ENCODE data around the gene VILL. TPM values are rescaled to one million over a fixed set of nuclear protein-coding genes. Genes with fewer than 3 reads are reported as not detected.

Gene VILL
- polyA plus RNA-seq, 1 donor from 2014 or later: not detected

DNA sequence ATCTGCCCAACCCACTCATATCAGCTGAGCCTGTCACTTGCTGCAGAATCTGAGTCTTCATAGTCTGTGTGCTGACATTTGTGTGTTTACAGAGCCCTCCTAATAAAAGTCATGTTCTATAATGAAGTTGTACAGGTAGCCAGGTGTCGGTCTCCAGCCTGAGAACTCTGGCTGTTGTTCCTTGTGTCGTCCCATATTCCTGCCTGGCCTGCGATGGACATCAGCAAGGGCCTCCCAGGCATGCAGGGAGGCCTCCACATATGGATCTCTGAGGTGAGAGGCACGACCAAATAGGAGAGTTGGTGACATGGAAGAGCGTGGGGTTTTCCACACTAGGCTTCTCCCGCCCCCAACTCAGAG is 2.9 kb downstream of the VILL start:
- H2AFZ ChIP-seq (ENCODE audit: low read depth, low read length): no peak overlapping the region
- no peaks in the 10 kb centered on the region for H3K9me2 ChIP-seq (ENCODE audit: insufficient read depth, low read length)
- no peaks in the 10 kb centered on the region for H3K36me3 ChIP-seq (ENCODE audit: insufficient read depth, low read length)
- no peak overlapping the region for H3K4me2 ChIP-seq (ENCODE audit: low read length)
- no peak overlapping the region for H3K9ac ChIP-seq (ENCODE audit: low read length)
- H4K20me1 ChIP-seq (ENCODE audit: insufficient read depth): no peaks in the 10 kb centered on the region
- no peak overlapping the region for H3K4me3 ChIP-seq (ENCODE audit: low read length)
- H3F3A ChIP-seq (ENCODE audit: insufficient read depth, low read length, poor library complexity, severe bottlenecking): no peaks in the 10 kb centered on the region
- no peak overlapping the region for H3K27ac ChIP-seq (ENCODE audit: low read length)
- TF ChIP-seq, protein P1, sequence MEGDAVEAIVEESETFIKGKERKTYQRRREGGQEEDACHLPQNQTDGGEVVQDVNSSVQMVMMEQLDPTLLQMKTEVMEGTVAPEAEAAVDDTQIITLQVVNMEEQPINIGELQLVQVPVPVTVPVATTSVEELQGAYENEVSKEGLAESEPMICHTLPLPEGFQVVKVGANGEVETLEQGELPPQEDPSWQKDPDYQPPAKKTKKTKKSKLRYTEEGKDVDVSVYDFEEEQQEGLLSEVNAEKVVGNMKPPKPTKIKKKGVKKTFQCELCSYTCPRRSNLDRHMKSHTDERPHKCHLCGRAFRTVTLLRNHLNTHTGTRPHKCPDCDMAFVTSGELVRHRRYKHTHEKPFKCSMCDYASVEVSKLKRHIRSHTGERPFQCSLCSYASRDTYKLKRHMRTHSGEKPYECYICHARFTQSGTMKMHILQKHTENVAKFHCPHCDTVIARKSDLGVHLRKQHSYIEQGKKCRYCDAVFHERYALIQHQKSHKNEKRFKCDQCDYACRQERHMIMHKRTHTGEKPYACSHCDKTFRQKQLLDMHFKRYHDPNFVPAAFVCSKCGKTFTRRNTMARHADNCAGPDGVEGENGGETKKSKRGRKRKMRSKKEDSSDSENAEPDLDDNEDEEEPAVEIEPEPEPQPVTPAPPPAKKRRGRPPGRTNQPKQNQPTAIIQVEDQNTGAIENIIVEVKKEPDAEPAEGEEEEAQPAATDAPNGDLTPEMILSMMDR (IDR thresholded peaks at IDR 0.05; ENCODE audit: poor library complexity, severe bottlenecking): no peak
- TF ChIP-seq POLR2AphosphoS5 (IDR thresholded peaks at IDR 0.05): no peak
- TF ChIP-seq TAF1 (IDR thresholded peaks at IDR 0.05; ENCODE audit: low read depth): no peak
- TF ChIP-seq EZH2 (IDR thresholded peaks at IDR 0.05; ENCODE audit: borderline replicate concordance, insufficient read depth, low read length, poor library complexity, severe bottlenecking): no peak
- no peak for TF ChIP-seq EP300 (conservative IDR thresholded peaks at IDR 0.05; ENCODE audit: poor library complexity, severe bottlenecking)
- no peak for TF ChIP-seq MXI1 (conservative IDR thresholded peaks at IDR 0.05; ENCODE audit: poor library complexity, severe bottlenecking)
- TF ChIP-seq, protein P2, sequence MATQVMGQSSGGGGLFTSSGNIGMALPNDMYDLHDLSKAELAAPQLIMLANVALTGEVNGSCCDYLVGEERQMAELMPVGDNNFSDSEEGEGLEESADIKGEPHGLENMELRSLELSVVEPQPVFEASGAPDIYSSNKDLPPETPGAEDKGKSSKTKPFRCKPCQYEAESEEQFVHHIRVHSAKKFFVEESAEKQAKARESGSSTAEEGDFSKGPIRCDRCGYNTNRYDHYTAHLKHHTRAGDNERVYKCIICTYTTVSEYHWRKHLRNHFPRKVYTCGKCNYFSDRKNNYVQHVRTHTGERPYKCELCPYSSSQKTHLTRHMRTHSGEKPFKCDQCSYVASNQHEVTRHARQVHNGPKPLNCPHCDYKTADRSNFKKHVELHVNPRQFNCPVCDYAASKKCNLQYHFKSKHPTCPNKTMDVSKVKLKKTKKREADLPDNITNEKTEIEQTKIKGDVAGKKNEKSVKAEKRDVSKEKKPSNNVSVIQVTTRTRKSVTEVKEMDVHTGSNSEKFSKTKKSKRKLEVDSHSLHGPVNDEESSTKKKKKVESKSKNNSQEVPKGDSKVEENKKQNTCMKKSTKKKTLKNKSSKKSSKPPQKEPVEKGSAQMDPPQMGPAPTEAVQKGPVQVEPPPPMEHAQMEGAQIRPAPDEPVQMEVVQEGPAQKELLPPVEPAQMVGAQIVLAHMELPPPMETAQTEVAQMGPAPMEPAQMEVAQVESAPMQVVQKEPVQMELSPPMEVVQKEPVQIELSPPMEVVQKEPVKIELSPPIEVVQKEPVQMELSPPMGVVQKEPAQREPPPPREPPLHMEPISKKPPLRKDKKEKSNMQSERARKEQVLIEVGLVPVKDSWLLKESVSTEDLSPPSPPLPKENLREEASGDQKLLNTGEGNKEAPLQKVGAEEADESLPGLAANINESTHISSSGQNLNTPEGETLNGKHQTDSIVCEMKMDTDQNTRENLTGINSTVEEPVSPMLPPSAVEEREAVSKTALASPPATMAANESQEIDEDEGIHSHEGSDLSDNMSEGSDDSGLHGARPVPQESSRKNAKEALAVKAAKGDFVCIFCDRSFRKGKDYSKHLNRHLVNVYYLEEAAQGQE (IDR thresholded peaks at IDR 0.05; ENCODE audit: borderline replicate concordance): no peak
- TF ChIP-seq SMC3 (conservative IDR thresholded peaks at IDR 0.05; ENCODE audit: poor library complexity): no peak
- no peak for TF ChIP-seq RAD21 (conservative IDR thresholded peaks at IDR 0.05)
- H3K79me2 ChIP-seq (replicated peaks; ENCODE audit: insufficient read depth, low read length): no peaks in the 10 kb centered on the region
- H3K9me3 ChIP-seq (ENCODE audit: low read length): no peaks in the 10 kb centered on the region
- H3K27me3 ChIP-seq (ENCODE audit: insufficient read depth, low read depth, low read length): no peaks in the 10 kb centered on the region

DNA sequence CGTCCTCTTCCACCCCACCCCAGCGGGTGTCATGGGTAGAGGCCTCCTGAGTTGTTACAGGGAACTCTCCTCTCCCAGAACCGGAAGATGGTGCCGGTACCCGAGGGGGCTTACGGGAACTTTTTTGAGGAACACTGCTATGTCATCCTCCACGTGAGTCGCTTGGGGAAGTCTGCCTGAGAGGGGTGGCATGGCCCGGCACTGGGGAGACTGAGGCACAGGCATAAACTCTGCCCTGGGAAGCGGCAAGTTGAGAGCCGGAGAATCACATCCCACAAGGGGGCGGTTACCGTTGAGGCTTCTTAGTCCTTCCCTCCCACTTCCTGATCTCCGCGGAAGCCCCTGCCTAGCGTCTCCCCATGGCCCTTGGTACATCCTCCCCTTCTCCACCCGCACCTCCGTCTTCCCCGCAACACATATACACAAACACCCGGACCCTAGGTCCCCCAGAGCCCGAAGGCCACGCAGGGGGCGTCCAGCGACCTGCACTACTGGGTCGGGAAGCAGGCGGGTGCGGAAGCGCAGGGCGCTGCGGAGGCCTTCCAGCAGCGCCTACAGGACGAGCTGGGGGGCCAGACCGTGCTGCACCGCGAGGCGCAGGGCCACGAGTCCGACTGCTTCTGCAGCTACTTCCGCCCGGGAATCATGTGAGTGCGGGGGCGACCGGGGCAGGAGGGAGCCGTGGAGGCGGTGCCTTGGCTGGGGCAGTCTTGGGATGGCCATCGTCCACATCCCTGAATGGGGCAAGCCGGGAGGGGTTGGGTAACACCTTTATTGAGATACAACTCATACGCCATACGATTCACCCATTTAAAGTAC is 3.4 kb downstream of the VILL start:
- Histone ChIP-seq H4K20me1 (ENCODE audit: insufficient read depth) (no peaks in the 10 kb centered on the region), H3K9me3 (ENCODE audit: low read length) (no peaks in the 10 kb centered on the region), H3K4me2 (ENCODE audit: low read length) (no peak overlapping the region), H3K9me2 (ENCODE audit: insufficient read depth, low read length) (no peaks in the 10 kb centered on the region), H3K36me3 (ENCODE audit: insufficient read depth, low read length) (no peaks in the 10 kb centered on the region), H3K79me2 (replicated peaks; ENCODE audit: insufficient read depth, low read length) (no peaks in the 10 kb centered on the region), H3K27ac (ENCODE audit: low read length) (no peak overlapping the region), H3K4me3 (ENCODE audit: low read length) (no peak overlapping the region), H2AFZ (ENCODE audit: low read depth, low read length) (no peak overlapping the region), H3K27me3 (ENCODE audit: insufficient read depth, low read depth, low read length) (no peaks in the 10 kb centered on the region), H3K9ac (ENCODE audit: low read length) (no peak overlapping the region), H3F3A (ENCODE audit: insufficient read depth, low read length, poor library complexity, severe bottlenecking) (no peaks in the 10 kb centered on the region)
- no peak for TF ChIP-seq TAF1 (IDR thresholded peaks at IDR 0.05; ENCODE audit: low read depth)
- TF ChIP-seq EZH2 (IDR thresholded peaks at IDR 0.05; ENCODE audit: borderline replicate concordance, insufficient read depth, low read length, poor library complexity, severe bottlenecking): no peak
- TF ChIP-seq POLR2AphosphoS5 (IDR thresholded peaks at IDR 0.05): no peak
- no peak for TF ChIP-seq EP300 (conservative IDR thresholded peaks at IDR 0.05; ENCODE audit: poor library complexity, severe bottlenecking)
- no peak for TF ChIP-seq SMC3 (conservative IDR thresholded peaks at IDR 0.05; ENCODE audit: poor library complexity)
- TF ChIP-seq MXI1 (conservative IDR thresholded peaks at IDR 0.05; ENCODE audit: poor library complexity, severe bottlenecking): no peak
- TF ChIP-seq RAD21 (conservative IDR thresholded peaks at IDR 0.05): no peak
- TF ChIP-seq, protein P2 (IDR thresholded peaks at IDR 0.05; ENCODE audit: borderline replicate concordance): no peak
- TF ChIP-seq, protein P1 (IDR thresholded peaks at IDR 0.05; ENCODE audit: poor library complexity, severe bottlenecking): no peak
